Stimulated activated CD8-positive, alpha-beta memory T cell treated with anti-CD3 and anti-CD28 coated beads, Interleukin-4, amount 100 ng/mL, for 4 hours (primary cell): ENCODE results near the gene SYT2.
"Not testable (repeated sequence)": the region's sequence is repeated elsewhere in the genome, so short reads cannot be mapped to it uniquely, and the experiment has no call there.

Source experiments
- DNase-seq, 2 donors: peaks; one replicate each; pipeline ENCODE4 v3.0.0-alpha.2; 2020; ENCODE audit warnings: low read depth in 2 of 2, low spot score in 1 of 2

The SYT2 gene

DNA sequence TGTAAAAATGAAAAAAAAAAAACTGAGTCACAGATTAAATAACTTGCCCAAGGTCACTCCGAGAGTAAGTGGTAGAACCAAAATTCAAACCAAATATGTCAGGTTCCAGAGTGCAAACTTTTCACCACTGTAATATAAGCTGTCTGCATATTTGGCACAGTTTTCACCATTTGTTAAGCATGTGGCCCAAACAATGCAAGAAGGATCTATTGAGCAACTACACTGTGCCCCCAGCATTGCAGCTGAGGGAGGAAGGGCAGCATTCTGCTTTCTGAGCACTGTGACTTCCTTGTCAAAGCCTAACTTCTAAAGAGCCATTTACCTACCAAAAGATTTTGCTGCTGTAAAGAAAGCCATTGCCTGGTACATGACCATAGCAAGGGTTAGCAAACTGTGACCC lies 133.4 kb downstream of the SYT2 start:
- no peak for DNase-seq

DNA sequence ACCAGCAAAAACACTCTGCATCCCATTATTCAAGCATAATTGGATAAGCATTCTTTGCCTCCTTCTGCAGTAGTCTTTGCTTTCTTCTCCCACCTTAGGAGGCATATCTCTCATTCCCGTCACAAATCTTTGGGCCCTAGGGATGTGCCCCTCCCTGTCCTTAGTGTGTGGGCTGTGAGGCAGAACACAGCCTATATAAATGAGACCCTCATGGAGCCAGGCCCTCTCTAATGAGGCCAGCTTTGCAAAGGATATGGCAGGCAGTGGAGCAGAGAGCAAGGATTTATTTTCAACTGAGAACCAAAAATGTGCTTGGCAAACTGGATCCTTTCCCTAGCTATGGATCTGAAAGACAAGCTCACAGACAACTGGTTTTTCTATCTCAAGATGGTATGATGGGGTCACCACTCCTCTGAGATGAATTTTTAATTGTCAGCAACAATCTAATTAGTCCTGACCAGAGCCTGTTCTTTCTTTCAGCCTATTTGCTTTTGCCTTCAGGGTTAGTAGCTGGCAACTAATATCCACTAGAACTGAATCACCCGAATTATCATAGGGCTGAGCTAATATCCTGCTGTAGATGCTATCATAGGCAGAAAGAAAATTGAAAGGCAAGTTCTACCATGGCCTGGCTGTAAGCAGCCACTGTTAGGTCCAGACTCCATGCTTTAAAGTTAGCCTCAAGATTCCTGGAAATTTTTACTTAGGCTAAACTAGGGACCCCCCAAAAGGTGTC lies 134.2 kb downstream of the SYT2 start:
- DNase-seq = no peak

DNA sequence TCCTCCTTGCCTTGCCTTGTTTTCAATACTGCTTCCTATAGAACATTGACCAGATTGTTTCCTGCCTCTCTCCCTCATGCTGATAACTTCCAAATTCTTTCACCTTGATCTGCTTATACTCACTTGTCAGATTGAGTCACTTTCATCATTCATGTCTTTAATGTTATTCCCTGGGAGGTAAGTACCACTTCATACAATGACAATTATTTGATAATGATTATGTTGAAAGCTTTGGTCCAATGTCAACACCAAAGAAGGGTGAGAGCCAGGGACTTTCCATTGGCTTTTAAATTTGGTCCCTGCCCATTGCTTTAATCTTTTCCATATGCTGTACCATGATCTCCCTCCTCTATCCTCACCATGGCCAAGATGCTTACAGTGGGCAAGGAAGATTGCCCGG lies 137.4 kb downstream of the SYT2 start:
- DNase-seq = no peak

DNA sequence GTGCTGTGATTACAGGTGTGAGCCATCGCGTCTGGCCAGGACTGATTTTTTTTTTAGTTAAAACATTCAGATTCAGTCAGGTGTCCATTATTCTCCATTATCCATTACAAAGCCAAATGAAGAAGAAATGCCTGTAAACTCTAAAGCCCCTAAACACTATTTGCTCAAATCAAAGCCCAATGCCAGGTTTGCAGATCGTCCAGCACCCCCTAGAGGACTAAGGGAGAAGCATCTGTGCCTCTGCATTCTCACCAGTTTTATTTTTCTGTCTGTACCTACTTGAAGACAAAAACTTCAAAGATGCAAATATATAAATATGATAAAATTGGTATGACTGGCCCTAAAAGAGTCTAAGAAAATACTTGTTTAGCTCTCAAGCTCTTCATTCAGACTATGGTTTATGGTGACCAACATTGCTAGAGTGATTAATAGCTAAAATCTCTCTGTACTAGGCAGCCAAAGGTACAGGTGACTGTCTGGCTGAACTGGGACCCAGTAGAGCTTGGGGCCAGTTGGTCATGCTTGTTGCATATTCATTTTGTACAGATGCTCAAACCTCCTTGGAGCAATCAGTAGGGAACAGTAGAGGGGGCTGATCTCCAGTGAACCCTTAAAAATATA lies 138.4 kb downstream of the SYT2 start:
- DNase-seq = no peak

DNA sequence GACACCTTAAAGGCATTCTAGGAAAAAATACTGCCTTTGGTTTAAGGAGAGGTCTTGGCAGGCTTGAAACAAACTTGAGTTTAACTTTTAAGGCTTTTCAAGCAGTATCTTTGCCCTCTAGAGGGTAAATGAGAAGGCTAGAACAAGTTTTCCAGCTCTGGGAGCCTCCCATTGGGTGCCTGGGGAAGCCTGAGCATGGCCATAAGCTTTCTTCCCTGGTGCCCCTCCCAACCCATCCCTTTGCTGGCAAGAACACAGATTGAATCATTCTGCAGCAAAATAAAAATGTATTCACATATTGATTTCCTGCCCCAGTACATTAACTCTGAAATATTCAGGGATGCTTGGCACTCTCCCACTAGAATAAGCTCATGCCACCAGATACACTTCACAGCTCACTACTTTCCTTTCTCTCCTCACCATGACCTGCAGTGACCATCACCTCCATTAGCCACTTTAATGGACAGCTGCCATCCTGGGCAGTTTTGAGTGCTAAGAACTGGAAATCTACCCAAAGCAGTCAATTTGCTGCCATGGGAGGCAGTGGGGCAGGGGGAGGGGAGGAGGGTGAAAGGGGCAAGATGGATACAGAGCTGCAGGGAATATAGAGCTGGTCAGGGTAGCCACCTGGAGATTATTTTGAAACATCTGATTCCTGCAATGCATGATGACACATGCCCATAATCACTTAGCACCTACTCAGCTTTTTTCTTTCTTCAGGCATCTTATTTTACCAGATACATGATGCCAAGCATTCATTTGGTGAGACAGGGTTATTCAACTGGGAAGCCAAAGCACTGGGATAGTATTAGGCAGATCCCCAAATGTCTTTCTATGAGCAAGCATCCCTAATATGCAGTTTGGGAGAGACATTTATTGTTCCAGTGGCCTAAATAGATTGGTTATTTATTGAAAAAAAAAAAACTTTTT lies 140.6 kb downstream of the SYT2 start:
- DNase-seq = no peak

DNA sequence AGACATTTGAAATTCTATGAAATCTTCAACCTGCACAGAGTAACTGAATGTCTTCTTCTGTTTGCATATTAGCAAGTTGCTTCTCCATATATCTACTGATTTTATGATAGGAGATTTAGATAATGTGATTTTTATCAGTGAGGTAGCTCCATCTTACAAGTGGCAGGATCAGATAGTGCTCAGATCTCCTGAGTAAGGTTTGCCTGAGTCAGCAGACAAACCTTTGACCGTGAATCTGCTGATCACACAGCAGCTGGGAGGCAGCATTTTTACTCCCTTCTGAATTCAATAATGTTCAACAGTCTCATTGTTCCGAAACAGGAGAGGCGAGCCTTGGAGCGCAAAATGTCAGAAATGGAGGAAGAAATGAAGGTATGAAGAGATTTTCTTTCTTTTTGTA lies 141.4 kb downstream of the SYT2 start:
- no peak for DNase-seq

DNA sequence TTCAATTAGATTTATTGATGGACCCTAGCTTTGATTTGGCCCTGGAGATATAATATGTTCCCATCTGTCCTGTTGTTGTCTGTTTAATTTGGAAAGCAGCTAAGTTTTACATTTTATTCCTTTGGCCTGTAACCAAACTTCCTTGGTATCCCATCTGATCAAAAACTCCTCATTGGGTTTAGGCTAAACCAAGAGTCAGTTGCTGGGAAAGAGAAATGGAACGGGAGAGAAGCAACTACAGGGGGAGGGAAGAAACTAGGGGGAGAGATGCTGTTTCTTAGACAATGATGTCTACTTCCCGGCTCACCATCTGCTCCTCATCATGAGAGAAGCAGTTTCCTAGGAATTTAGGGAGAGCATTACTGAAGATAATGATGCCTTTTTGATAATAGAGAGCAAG lies 141.8 kb downstream of the SYT2 start:
- DNase-seq = no peak

DNA sequence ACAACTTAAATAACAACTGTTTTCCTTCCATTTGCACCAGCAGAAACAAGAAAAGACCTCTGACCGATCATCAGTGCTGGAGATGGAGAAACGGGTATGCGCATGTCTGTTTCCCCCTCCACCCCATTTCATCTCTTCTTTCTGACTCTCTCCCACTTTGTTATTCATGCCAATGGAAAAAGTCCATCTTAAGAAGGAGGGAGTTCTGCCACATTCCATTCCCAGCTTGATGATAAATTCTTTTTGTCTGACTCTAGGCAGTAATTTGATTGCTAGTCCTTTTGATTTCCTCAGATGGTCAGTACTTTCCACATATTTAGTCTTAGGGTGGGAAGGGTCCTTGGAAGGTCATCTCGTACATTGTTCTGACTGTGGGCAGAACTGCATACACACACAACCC lies 142.5 kb downstream of the SYT2 start:
- no peak for DNase-seq

DNA sequence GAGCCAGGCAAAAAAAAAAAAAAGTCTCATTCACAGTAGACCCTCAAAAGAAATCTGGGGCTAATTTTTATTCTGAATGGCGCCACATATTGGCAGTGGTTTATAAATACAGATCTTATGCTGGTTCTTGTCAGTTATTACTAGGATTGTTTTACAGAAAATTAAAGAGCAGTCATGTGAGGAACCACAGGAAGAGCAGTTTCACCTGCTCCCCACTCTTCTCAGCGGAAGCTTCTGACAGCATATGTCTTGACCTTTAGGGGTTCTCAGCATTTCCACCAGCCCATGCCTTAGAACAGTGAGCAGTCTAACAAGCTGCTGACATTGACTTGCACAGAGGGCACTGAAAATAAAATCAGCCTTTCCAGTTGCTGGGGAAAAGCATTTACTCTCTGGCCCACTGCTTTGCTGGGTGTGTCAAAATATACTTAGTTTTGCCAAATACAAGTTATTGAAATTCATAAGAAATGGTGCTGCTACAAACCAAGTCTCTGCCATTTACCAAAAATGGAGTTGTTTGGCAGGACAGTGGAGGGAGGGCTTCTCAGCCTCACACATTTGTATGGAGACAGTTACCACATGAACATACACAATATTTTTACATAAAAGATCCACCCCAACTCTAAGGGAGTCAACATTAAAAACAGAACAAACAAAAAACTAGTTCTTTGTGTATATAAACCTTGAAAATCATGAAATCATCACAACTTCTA lies 144.2 kb downstream of the SYT2 start:
- DNase-seq = no peak

DNA sequence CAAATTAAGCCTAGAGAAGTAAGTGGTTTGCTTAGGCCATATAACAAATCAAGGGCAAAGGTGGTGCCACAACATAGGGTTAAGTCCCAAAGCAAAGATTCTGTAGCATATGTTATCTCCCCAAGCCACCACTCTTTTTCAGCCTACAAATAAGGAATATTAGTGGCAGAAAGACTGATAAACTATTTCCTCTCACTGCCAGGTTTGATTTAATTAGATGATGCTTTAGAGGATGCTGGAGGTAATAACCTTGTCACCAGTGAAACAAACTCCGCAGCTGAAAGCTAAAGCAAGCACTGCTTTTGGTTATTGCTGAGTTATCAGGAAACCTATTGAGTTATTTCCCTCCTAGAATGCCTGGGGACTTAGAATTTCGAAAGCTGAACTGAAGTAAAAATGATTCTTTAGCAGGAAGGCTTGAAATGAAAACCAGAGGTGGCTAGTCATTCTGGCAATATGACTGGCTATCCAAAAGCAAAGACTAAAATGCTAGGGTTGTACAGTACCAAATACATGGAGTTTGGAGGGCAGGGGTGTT lies 145.2 kb downstream of the SYT2 start:
- DNase-seq = no peak

DNA sequence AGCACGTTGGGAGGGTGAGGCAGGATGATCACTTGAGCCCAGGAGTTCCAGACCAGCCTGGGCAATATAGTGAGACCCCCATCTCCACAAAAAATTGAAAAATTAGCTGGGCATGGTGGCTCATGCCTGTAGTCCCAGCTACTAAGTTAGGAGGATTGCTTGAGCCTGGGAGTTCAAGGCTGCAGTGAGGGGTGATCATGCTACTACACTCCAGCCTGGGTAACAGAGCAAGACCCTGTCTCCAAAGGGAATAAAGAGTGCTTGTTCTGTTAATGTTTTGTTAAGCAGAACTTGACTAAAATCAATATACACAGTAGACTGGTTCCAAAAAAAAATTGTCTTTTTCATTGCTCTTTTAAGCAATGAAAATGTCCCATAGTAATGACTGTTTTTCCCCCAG lies 146.4 kb downstream of the SYT2 start:
- no peak for DNase-seq

DNA sequence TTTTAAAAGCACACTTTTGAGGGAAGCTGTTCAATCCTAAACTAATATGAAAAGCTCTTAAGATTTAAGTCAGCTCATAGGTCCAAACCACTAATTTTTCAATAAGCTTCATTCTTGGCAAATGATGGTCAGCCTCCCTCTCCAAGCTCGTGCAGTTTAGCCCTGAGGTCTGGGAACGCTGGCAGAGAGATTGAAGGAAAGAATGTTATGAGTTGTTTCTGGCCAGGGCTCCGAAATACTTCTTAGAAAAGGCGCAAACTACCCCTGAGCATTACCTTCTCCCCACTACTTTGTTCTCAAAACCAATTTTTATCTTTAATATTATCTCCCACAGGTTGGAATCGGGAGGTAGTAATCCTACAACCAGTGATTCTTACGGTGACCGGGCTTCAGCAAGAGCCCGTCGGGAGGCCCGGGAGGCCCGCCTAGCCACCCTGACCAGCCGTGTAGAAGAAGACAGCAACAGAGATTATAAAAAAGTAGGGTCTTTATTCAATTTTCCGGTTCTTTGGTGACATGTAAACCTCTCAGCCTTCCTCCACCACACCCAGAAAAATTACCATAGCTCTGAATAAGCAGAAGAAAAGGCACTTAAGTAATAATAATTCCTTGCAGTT lies 147.7 kb downstream of the SYT2 start:
- no peak for DNase-seq

DNA sequence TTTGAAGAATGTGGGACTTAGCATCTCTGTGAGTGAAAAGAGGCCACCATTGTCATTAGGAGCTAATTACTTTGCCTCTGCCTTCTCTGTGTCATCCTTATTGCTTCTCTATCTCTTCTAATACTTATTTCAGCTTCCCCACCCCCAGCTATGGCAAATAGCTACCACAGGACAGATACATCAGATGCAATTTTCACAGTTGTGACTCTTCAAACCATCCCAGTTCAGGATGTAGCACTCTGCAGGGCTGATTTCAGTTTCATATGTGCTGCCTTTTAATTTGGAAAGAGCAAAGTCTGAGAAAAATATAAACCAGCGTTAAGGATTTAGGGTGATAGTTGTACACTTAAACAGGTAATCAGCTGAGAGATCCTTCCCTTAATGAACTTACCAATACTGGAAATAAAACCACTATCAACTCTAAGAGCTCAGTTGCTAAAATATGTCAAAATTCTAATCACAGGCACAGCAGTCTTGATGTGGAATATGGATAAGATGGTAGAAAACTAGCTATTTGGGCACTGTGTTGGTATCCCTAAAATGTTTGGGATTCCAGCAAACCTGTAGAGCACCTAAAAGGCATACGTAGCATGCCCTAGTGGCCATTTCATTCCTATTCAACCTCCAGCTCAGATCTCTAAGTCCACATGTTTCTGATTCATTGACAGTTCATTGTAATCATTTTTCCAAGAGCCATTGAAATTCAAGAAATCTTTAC lies 148.4 kb downstream of the SYT2 start:
- no peak for DNase-seq

DNA sequence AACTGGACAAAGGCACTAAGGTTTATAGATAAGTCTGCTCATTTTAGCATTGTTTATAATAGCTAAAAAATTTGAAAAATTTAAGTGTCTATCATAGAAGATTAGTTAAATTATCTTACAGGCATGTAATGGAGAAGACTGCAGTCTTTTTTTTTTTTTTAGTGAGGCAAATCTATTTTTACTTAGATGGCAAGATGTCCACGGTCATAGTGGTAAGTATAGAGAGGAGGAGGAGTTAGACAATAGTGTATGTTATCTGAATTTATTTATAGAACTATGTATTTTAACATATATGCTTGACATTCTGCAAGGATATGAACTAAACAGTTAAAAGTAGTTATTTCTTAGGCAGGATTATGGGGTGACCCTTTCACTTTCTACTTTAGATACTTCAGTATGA lies 149.0 kb downstream of the SYT2 start:
- DNase-seq = no peak

DNA sequence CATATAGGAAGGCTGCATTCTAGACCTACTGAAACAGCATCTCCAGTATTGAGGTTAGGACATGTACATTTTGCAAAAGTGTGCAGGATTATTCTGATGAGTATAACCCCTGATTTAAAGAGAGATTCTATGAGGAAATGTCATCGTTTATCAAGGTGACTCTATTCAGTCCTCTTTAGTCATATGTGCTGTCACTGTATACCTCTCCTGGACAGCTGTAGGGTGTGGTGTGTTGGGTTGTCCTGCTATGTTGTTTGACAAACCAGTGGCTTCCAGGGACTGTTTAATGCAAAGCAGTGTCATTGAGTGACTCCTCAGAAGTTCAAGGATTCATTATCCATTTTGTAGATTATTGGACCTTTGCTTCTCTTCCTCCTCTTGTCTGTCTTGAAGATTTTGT lies 152.6 kb downstream of the SYT2 start:
- not testable (repeated sequence) for DNase-seq

DNA sequence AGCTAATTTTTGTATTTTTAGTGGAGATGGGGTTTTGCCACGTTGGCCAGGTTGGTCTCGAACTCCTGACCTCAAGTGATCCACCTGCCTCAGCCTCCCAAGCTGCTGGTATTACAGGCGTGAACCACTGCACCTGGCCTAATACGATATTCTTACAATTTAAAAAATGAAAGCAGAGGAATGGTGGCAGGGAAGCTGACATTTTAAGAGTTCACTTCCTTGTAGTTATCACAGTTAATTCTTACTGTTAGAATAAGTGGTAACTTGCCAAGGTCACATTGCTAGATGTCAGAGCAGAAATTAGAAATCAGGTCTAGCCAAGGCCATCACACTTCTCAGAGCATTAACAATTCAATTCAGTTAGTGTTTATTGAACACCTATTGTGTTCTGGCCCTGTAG lies 154.2 kb downstream of the SYT2 start:
- not testable (repeated sequence) for DNase-seq

DNA sequence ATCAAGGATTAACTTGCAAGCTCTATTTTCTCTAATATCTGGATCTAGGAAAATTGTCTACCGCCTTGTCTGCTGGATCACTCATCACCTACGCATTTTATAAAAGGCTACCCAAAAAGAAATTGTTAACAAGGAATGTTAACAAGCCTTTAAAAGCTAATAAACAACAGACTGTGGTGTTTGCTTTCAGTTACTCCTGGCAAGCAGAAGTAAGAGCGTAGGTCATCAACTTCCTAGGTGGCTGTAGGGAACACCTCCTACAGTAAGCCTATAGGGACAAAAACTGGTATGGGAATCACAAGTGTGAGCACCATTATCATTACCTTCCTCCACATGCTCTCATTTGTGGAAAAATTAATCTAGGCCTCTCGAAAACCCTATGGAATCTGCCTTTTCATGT lies 155.6 kb downstream of the SYT2 start:
- DNase-seq = not testable (repeated sequence)

DNA sequence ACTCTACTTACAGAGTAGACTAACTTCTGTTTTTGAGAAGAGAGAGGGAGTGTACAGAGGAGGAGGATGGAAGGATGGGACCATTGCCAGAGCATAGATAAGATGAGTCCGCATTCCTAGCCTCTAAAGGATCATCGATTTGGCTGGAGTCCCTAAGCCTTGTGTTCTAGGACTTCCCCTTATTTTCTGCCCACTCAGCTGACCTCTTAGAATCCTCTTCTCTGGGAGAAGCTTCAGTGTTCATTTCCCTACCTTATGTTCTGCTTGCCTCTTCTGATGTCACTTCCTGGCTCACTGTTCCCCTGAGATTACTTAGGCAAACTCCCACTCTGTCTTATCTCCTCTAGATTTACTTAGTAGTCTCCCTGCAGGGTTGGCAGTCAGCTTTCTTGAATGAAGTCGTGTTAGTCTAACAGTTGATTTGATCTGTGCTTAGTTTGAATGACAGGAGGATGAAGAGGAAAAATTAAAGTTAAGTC lies 156.7 kb downstream of the SYT2 start:
- DNase-seq = no peak

DNA sequence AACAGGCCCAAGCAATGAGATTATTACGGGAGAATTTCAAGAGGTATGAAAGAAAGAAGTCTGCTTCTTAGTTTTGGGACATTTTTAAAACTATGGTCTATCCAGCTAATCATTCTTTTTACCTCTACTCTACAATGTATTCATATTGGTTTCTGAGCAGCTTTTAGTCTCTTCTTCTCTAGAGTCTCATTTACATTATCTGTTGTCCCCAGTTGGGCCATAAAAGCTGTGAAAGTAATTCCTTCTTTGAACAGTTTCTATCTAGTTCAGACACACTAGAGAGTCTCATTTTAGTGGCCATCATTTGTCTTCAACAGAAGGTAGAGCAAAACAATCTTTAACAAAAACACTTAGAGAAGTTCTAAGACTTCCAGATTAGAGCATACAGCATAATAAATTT lies 157.2 kb downstream of the SYT2 start:
- DNase-seq = not testable (repeated sequence)

DNA sequence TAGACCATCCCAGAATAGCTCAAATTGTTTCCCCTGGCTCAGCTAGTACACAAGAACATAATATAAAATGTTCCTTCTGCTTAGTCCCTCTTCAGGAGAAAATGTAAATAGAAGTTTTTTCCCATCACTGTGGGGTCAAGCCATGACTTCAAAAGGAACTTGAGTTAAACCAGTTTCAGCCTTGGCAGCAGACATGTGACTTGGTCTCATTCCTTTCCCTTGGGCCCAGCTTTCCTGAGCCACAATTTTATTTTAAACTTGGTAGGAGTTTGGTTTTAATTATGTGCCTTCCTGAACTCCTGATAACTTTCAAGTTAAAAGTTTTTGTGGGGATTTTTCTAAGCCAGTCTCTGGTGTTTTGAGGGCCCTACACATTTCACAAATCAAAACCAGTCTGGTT lies 157.6 kb downstream of the SYT2 start:
- DNase-seq = not testable (repeated sequence)
